Panc1 (cell line): ENCODE measurements around the gene IL32. TPM values are rescaled to one million over a fixed set of nuclear protein-coding genes. Genes with fewer than 3 reads are reported as not detected.

ENCODE experiments used
- ATAC-seq: fragments of 200-7000 bp; cut with Tn5 transposase; 2 replicates; pipeline ENCODE4 v1.9.1; 2020; ENCODE audit warnings: mild to moderate bottlenecking, moderate library complexity
- BruUV-seq: library from RNA; stranded (reverse); fragments of 400-500 nt; replicated peaks from 2 replicates; lab custom pipeline; 2021; lab: Mats Ljungman, UMichigan
- CTCF ChIA-PET: fragments of 300-600 bp; sonication (Branson Sonifier 250); formaldehyde crosslinking; loops from one replicate; lab custom pipeline; 2022; ENCODE audit warnings: antibody characterized with exemption; lab: Charles Lee
- POLR2A ChIA-PET: fragments of 300-600 bp; sonication (Branson Sonifier 250); formaldehyde crosslinking; loops from one replicate; lab custom pipeline; 2022; ENCODE audit warnings: antibody characterized with exemption; lab: Charles Lee
- DNase-seq: peaks from one replicate; pipeline ENCODE4 v3.0.0-alpha.2; 2010; ENCODE audit warnings: low read depth, low spot score
- H3K27ac ChIP-seq: 2 replicates; pipeline ENCODE4 v1.5.1; 2011; ENCODE audit warnings: mild to moderate bottlenecking, low read length, inconsistent platforms
- H3K27me3 ChIP-seq: fragments of 200-500 bp; sonication (Bioruptor generic); 2 replicates; pipeline ENCODE4 v1.6.0; 2014; ENCODE audit warnings: low read length, inconsistent platforms; ENCODE audit not compliant: control insufficient read depth, insufficient read depth
- H3K36me3 ChIP-seq: fragments of 200-500 bp; sonication (Bioruptor generic); 2 replicates; pipeline ENCODE4 v1.5.1; 2014; ENCODE audit warnings: inconsistent platforms, mild to moderate bottlenecking, low read length, moderate library complexity; ENCODE audit not compliant: control insufficient read depth, insufficient read depth
- H3K4me1 ChIP-seq: 2 replicates; pipeline ENCODE4 v1.5.1; 2011; ENCODE audit warnings: inconsistent platforms, mild to moderate bottlenecking, low read length, moderate library complexity; ENCODE audit not compliant: control insufficient read depth, insufficient read depth
- H3K4me3 ChIP-seq, 2 experiments: 2 replicates each; pipeline ENCODE4 v1.5.1; 2011 to 2012; ENCODE audit warnings: low read depth in 2 of 2, low read length in 2 of 2, mild to moderate bottlenecking in 2 of 2, inconsistent platforms in 1 of 2, moderate library complexity in 1 of 2
- H3K9me3 ChIP-seq: fragments of 200-500 bp; sonication (Bioruptor generic); 2 replicates; pipeline ENCODE4 v1.5.1; 2014; ENCODE audit warnings: low read depth, mild to moderate bottlenecking, inconsistent platforms, low read length, moderate library complexity; ENCODE audit not compliant: control insufficient read depth, insufficient read depth
- POLR2AphosphoS5 ChIP-seq: IDR thresholded peaks from 2 replicates; pipeline ENCODE4 v1.6.1; 2012; ENCODE audit warnings: mild to moderate bottlenecking, low read depth, low read length, moderate library complexity
- REST ChIP-seq, 2 experiments: IDR thresholded peaks; 2 replicates each; pipeline ENCODE4 v1.6.1; 2011 to 2012; ENCODE audit warnings: low read depth in 2 of 2, control low read depth in 1 of 2, low read length in 1 of 2, mild to moderate bottlenecking in 1 of 2, moderate library complexity in 1 of 2; ENCODE audit not compliant: insufficient read depth in 1 of 2
- SIN3A ChIP-seq: IDR thresholded peaks from 2 replicates; pipeline ENCODE4 v1.6.1; 2012; ENCODE audit warnings: low read depth, mild to moderate bottlenecking, low read length, moderate library complexity, borderline replicate concordance; ENCODE audit not compliant: insufficient read depth
- TCF7L2 ChIP-seq: IDR thresholded peaks from 2 replicates; pipeline ENCODE4 v1.6.1; 2011; ENCODE audit warnings: mild to moderate bottlenecking, low read depth, low read length, inconsistent platforms
- in situ Hi-C: cut with HindIII; loops from 2 replicates; pipeline ENCODE4 v1.10.0; 2016; ENCODE audit warnings: low sequenced_read_pairs, low pct_unique_long_range_greater_than_20kb
- intact Hi-C: fragments of 100-400 bp; cut with micrococcal nuclease; formaldehyde crosslinking; loops from one replicate; pipeline ENCODE4 v1.10.0; 2022; ENCODE audit not compliant: unreplicated experiment
- total RNA-seq: library from RNA; stranded (reverse); gene quantifications from one replicate; pipeline ENCODE4 v1.2.1, GENCODE V29; 2021; ENCODE audit not compliant: unreplicated experiment
- TF ChIP-seq, protein P1 (sequence below): fragments of 450-650 bp; IDR thresholded peaks from 2 replicates; pipeline ENCODE4 v1.5.1; 2017; ENCODE audit warnings: mild to moderate bottlenecking

Gene IL32
- total RNA-seq, 1 experiment from 2014 or later, result 17.1 TPM

- H3K4me1 ChIP-seq, result no peaks in the 10 kb centered on the region
- no peak for DNase-seq
- in situ Hi-C loops (no loop called here), intact Hi-C loops (no loop called here)
- H3K36me3 ChIP-seq, result no peaks in the 10 kb centered on the region
- no peak overlapping the region for H3K4me3 ChIP-seq
- ChIA-PET CTCF (interaction anchor here (0.6 to 0.9 kb wide), 2 partner anchors 25 to 1307 kb away, joined by 3 to 4 read pairs; partner anchors contain the start of genes NUBP2 and SPSB3), POLR2A (no interaction called here)
- TF ChIP-seq SIN3A (no peak), POLR2AphosphoS5 (no peak), REST (IDR thresholded peaks at IDR 0.05; ENCODE audit: insufficient read depth in 1 of 2, low read depth in 2 of 2, low read length in 1 of 2) (no peak), TCF7L2 (no peak)
- TF ChIP-seq, protein P1, sequence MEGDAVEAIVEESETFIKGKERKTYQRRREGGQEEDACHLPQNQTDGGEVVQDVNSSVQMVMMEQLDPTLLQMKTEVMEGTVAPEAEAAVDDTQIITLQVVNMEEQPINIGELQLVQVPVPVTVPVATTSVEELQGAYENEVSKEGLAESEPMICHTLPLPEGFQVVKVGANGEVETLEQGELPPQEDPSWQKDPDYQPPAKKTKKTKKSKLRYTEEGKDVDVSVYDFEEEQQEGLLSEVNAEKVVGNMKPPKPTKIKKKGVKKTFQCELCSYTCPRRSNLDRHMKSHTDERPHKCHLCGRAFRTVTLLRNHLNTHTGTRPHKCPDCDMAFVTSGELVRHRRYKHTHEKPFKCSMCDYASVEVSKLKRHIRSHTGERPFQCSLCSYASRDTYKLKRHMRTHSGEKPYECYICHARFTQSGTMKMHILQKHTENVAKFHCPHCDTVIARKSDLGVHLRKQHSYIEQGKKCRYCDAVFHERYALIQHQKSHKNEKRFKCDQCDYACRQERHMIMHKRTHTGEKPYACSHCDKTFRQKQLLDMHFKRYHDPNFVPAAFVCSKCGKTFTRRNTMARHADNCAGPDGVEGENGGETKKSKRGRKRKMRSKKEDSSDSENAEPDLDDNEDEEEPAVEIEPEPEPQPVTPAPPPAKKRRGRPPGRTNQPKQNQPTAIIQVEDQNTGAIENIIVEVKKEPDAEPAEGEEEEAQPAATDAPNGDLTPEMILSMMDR, result no peak
- no peak overlapping the region for H3K27ac ChIP-seq
- BruUV-seq, result no TSS peak
- H3K27me3 ChIP-seq, result no peaks in the 10 kb centered on the region
- ATAC-seq, result no peak
- H3K9me3 ChIP-seq, result no peaks in the 10 kb centered on the region
Measured at GRCh38 chr16:3088925-3089716, 23.7 kb downstream of the IL32 start.

GRCh38 chr16:3089717-3090592 is 24.5 kb downstream of the IL32 start:
- no peaks in the 10 kb centered on the region for H3K4me1 ChIP-seq
- H3K4me3 ChIP-seq, result no peak overlapping the region

More at GRCh38 chr16:3089717-3090592, 24.5 kb downstream of the IL32 start:
- no peaks in the 10 kb centered on the region for H3K9me3 ChIP-seq
- no peak overlapping the region for H3K27ac ChIP-seq
- no peaks in the 10 kb centered on the region for H3K27me3 ChIP-seq
- TF ChIP-seq REST (IDR thresholded peaks at IDR 0.05; ENCODE audit: insufficient read depth in 1 of 2, low read depth in 2 of 2, low read length in 1 of 2) (no peak), TCF7L2 (no peak), SIN3A (no peak)
- TF ChIP-seq, protein P1, result no peak
- POLR2A ChIA-PET, result no interaction called here
- no peak for DNase-seq
- no TSS peak for BruUV-seq
- in situ Hi-C loops (no loop called here), intact Hi-C loops (no loop called here)
- ATAC-seq, result no peak
- CTCF ChIA-PET, result no interaction called here
- H3K36me3 ChIP-seq, result no peaks in the 10 kb centered on the region
